GM19467 (cell line): ENCODE results near the gene PPP2R2B.

Experiments
- ATAC-seq: cut with Tn5 transposase; IDR thresholded peaks from one replicate; pipeline ENCODE4 v1.9.1; 2021; ENCODE audit warnings: mild to moderate bottlenecking, moderate library complexity; ENCODE audit not compliant: unreplicated experiment

Gene PPP2R2B

GRCh38 chr5:146707316-146707715 lies 171.2 kb downstream of the PPP2R2B start:
- ATAC-seq: no peak

- ATAC-seq: no peak
Observed at GRCh38 chr5:146706321-146706972, 172.1 kb downstream of the PPP2R2B start.

- ATAC-seq: no peak
Observed at GRCh38 chr5:146704949-146705665, 173.4 kb downstream of the PPP2R2B start.

GRCh38 chr5:146703899-146704298 lies 174.7 kb downstream of the PPP2R2B start:
- no peak for ATAC-seq

GRCh38 chr5:146703499-146703898 lies 175.1 kb downstream of the PPP2R2B start:
- ATAC-seq: no peak

GRCh38 chr5:146699664-146700418 lies 178.7 kb downstream of the PPP2R2B start:
- ATAC-seq: no peak

GRCh38 chr5:146699138-146699537 lies 179.4 kb downstream of the PPP2R2B start:
- ATAC-seq: no peak

GRCh38 chr5:146698651-146699050 lies 179.9 kb downstream of the PPP2R2B start:
- ATAC-seq: no peak

GRCh38 chr5:146697211-146697610 lies 181.3 kb downstream of the PPP2R2B start:
- ATAC-seq: no peak

GRCh38 chr5:146695646-146696045 lies 182.9 kb downstream of the PPP2R2B start:
- ATAC-seq: no peak

GRCh38 chr5:146690880-146691355 lies 187.6 kb downstream of the PPP2R2B start:
- no peak for ATAC-seq

- no peak for ATAC-seq
Observed at GRCh38 chr5:146687630-146688029, 190.9 kb downstream of the PPP2R2B start.

GRCh38 chr5:146683861-146684260 lies 194.7 kb downstream of the PPP2R2B start:
- ATAC-seq: no peak

GRCh38 chr5:146682899-146683532 lies 195.5 kb downstream of the PPP2R2B start:
- ATAC-seq: no peak

- no peak for ATAC-seq
Observed at GRCh38 chr5:146681585-146682105, 196.9 kb downstream of the PPP2R2B start.

- no peak for ATAC-seq
Observed at GRCh38 chr5:146680846-146681584, 197.5 kb downstream of the PPP2R2B start.

GRCh38 chr5:146675636-146676035 lies 202.9 kb downstream of the PPP2R2B start:
- ATAC-seq: peak; percentile 98

- ATAC-seq: no peak
Observed at GRCh38 chr5:146672866-146673265, 205.7 kb downstream of the PPP2R2B start.

GRCh38 chr5:146671561-146672295 lies 206.8 kb downstream of the PPP2R2B start:
- ATAC-seq: no peak

GRCh38 chr5:146669656-146670055 lies 208.9 kb downstream of the PPP2R2B start:
- ATAC-seq: no peak
